DMS53 treated with DMSO at 0.1 percent for 48 hours (cell line): ENCODE measurements around the gene IL1RAP.
"Not testable (repeated sequence)": the region's sequence is repeated elsewhere in the genome, so short reads cannot be mapped to it uniquely, and the experiment has no call there.

ENCODE experiments used
- DNase-seq: peaks from one replicate; lab custom pipeline; 2025; ENCODE audit not compliant: unreplicated experiment; lab: John Stamatoyannopoulos, UW

IL1RAP gene

GRCh38 chr3:190513409-190514370, at the start of gene IL1RAP:
Gene IL1RAP, plus strand, starts transcription at chr3:190514085. Its CDS starts 50,205 bp downstream, at chr3:190564290.
- DNase-seq: peak; percentile 79

- no peak for DNase-seq
Measured at GRCh38 chr3:190467922-190468321, 46.0 kb upstream of the IL1RAP start.

GRCh38 chr3:190473261-190473660, 40.6 kb upstream of the IL1RAP start:
- DNase-seq: not testable (repeated sequence)

GRCh38 chr3:190481779-190482178, 32.1 kb upstream of the IL1RAP start:
- DNase-seq: no peak

DNA sequence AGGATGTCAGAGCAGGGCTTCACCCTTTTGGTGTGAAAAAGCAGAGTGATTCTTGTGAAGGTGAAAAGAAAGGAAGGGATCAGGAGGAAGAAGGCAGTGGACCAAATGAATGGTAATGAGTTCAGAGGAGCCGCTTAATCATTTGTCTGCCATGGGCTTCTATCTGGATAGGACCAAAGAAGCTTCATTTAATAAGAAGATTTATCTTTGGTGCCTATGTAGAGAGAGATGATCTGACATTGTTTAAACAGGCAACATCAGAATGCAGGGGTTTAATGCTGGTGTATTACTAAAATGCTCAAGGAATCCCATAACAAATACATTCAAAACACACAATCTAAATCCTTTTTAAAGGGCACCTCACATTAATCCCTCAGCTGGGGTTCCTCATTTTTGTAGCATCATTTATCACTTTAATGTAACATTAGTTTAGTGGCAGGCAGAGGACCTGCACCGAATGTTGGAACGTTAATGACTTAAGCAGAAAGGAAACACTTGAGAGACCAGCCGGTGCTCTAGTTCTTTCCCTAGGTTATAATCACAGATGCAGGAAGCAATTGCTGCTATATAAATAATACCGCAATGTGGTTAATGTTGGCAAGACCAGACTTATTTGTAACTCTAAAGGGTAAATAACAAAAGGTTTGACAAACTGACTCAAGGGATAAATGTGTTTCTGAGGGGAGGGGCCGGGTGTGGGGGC, 27.9 kb upstream of the IL1RAP start:
- DNase-seq: peak; percentile 10

DNA sequence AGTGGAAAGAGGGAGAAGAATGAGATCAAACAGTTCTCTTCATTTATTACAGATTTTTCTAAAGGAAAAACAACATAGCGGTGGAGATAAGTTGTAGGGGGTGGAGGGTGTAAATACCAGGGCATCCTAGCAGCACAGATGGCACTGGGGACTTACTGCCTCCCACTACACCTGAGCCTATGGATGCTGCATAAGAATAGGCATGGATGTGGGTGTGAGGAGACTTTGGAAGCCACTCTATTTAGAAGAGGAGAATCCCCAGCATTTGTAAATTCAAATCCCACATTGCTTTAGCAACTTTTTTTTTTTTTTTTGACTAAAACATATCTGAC, 27.4 kb upstream of the IL1RAP start:
- no peak for DNase-seq

GRCh38 chr3:190486908-190487607, 26.8 kb upstream of the IL1RAP start:
- DNase-seq: no peak

DNA sequence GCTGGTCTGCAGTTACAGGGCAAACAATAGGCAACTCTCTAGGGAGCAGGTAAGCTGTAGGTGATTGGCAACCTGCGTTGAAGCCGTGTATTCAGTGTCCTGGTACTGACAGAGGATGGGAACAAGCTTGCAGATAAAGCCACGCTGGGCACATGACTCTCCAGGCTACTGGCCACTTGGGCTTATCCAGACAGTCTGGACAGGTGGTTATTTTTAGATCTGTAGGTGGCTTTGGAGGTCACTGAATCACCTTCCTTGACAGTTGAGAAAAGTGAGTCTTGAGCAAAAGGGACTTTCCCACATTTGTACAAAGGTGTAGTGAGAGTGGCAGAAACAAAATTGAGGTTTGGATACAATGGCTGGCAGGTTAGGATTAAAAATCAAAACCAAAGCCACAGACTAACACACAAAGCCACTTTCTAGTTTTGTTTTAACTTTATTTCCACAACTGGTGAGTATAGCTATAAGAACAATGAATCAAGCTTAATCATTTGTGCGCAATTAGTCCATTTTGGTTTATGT, 22.3 kb upstream of the IL1RAP start:
- DNase-seq: no peak

- no peak for DNase-seq
Measured at GRCh38 chr3:190492129-190492528, 21.8 kb upstream of the IL1RAP start.

DNA sequence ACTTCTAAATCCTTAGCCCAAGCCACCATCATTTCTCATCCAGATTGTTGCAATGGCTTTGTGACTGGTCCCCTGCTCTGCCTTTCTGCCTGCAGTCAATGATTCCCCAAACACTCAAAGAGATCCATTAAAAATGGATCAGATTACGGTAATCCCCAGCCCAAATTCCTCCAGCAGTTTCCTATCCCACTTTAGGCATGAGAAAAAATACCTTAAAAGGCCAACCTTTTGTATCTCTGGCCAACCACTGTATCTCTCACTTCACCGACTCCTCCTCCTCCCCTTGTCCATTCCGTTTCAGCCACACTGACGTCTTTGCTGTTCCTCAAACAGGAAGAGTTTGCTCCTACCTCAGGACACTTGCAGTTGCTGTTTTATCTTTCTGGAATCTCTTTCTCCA, 20.9 kb upstream of the IL1RAP start:
- no peak for DNase-seq

GRCh38 chr3:190494907-190495306, 19.0 kb upstream of the IL1RAP start:
- no peak for DNase-seq

DNA sequence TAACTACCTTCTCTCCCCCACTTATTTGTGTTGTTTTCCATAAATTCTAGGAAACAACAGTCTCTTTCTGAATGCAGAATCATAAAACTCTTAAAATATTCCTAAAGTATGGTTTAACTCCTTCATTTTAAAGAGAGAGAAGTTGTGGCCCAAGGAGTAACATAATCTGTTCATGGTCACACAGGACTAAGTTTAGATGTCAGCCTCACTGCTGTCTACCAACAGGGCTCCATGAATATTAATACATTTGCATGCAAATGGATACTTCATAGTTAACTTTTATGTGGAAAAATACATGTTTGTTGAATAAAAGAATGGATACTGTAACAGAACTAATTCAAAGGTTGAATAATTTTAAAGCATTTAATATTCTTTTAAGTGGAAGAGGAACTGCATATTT, 18.5 kb upstream of the IL1RAP start:
- no peak for DNase-seq

DNA sequence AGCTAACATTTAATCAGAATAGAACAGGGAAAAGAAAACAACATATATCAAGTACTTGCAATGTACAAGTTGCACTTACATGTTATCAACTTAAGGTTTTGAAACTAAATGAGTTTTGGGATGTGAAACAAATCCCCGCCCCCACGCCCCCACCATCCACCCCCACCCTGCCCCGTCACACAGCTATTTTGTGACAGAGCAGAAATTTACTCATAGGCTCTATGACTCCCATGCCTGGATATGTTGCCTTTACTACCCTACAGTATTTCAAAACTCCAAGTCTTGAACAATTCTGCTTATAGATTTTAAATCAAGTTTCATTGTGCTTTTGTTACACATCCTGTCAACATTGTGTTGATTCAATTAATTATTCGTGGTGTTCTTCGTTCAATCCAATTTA, 18.1 kb upstream of the IL1RAP start:
- DNase-seq: no peak

- DNase-seq: no peak
Measured at GRCh38 chr3:190496859-190497258, 17.0 kb upstream of the IL1RAP start.

GRCh38 chr3:190497811-190498210, 16.1 kb upstream of the IL1RAP start:
- DNase-seq: no peak

- DNase-seq: no peak
Measured at GRCh38 chr3:190498293-190498692, 15.6 kb upstream of the IL1RAP start.

DNA sequence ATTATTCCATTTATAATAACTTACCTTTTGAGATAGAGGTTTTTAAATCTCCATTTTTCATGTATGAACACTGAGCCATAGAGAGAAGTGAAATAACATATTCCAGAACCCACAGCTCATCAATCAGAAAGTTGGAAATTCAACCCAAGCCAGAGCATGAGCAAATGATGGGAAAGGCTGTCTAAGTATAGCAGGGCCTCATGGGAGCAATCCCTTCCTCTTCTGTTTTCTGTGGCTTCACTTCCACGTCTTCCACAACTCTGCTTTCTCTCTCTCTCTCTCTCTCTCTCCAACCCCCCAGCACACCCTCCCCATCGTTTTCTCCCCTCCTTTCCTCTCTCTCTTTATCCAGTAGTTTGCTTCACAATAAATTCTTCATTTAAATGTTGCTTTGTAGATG, 14.8 kb upstream of the IL1RAP start:
- DNase-seq: no peak

DNA sequence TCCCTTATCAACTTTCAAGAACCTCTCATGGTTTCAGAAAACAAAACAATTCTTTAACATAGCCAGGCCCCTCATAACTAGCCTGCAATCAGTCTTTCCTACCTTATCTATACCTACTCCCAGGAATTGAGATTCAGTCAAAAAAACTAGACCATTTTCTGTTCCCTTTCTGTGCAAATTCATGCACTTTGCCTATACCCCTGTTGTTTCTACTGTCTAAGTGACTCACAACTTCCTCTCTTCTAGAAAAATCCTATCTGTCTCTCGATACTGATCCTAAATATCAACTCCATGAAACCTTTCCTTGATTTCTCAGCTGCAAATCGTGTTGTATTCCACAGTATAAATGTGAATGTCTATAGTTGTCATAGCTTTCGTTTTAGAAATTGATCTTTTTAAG, 10.9 kb upstream of the IL1RAP start:
- no peak for DNase-seq

DNA sequence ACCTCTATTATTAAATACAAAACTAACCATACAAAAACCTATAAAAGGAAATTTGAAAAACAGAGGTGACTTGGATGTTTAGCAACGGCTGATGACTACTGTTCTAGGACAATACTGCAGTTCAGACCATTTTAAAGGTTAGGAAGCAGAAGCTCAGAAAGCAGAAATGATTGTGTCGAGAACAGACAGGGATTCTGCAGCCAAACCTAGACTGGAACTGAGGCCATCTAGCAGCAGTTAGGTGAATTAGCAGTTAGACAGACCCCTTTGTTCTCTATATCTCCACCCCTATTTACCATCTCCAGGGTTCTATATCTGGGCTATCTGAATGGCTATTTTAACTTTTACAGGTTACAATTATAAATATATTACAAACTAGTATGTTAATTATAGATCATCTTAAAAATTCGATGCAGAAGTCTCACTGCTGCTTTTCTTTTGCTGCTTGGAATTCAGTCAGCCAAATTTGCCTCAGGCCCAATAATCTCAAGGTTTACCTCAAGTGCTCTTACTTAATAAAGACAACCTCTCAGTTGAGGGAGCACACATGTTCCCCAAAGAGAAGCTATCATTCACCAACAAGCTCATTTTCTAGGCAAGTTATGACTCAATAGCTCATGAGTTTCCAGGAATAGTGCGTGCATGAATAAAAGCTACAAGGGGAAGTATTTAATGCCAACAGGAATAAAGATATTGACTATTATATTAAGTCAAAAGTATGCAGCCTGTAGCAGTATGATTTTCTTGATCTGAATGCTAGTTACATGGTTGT, 9.3 kb upstream of the IL1RAP start:
- no peak for DNase-seq

DNA sequence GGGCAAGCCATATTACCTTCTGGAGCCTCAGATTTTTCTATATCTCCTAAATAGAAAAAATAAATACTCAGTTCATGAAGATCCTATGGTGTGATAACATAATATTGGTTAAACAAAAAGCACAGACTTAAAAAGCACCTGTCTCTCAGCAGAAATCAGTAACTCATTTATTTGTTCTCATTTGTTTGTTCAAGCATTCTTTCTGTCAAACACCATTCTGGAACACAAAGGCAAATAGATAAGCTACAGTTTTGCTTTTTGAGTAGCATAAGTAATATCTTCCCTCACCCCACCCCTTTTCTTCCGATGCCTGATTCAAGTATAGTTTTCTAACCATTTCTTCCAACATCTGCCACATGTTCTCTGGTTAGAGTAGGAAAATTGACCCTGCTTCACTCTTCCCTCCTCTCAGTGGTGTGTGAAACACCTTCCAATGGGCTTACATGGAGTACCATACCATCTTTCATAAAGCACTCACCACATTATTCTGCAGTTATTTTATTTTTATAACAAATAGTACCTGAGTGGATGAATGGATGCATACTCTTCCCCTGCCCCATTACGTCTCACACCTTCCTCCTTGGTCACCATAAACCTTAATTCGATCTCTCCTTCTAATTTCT, 8.4 kb upstream of the IL1RAP start:
- DNase-seq: peak; percentile 2
